Tibial nerve (tissue), 4 donors: ENCODE results near the gene RAVER2.

ENCODE experiments used
- CTCF ChIP-seq, 5 experiments: fragments of 200-600 bp in 3 of 5; fragments of 450-650 bp in 2 of 5; sonication (generic) in 3 of 5; IDR thresholded peaks; one replicate each; pipeline ENCODE4 v1.5.1; 2016 to 2019; ENCODE audit warnings: antibody characterized with exemption in 5 of 5, mild to moderate bottlenecking in 3 of 5, moderate library complexity in 2 of 5
- EP300 ChIP-seq, 2 donors: sonication (generic); formaldehyde crosslinking; IDR thresholded peaks; one replicate each; pipeline ENCODE4 v1.6.1; 2017; ENCODE audit warnings: antibody characterized with exemption in 2 of 2, mild to moderate bottlenecking in 1 of 2
- POLR2A ChIP-seq, 2 donors: fragments of 450-650 bp; IDR thresholded peaks; one replicate each; pipeline ENCODE4 v1.6.1; 2017; ENCODE audit warnings: antibody characterized with exemption in 2 of 2, mild to moderate bottlenecking in 2 of 2, moderate library complexity in 2 of 2

DNA sequence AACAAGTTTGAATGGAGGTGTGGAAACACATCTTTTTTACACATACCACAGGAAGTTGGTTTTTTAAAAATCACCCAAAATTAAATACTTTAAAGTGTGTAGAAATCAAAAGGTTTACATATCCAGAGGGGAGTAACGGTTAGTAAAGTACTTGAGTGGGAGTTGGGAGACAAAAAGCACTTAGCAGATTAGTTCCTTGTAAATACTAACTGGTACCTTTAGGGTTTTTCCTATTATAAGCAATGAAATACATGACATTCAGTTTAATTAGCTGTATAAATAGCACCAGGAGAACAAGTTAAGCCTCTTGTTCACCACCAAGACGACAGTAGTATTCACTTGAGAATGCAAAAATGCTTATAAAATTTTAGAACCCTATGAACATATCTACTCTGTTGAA, 23.7 kb upstream of the RAVER2 start:
- TF ChIP-seq CTCF (IDR thresholded peaks at IDR 0.05) (no peak), POLR2A (IDR thresholded peaks at IDR 0.05) (no peak), EP300 (IDR thresholded peaks at IDR 0.05) (no peak)
